NCI-H1105 (cell line): ENCODE results near the gene HIVEP3.
"Not testable (repeated sequence)": the region's sequence is repeated elsewhere in the genome, so short reads cannot be mapped to it uniquely, and the experiment has no call there.

Source experiments
- DNase-seq: peaks from one replicate; lab custom pipeline; 2025; lab: John Stamatoyannopoulos, UW

Gene HIVEP3

GRCh38 chr1:41712695-41713094 is 206.0 kb downstream of the HIVEP3 start:
- no peak for DNase-seq

DNA sequence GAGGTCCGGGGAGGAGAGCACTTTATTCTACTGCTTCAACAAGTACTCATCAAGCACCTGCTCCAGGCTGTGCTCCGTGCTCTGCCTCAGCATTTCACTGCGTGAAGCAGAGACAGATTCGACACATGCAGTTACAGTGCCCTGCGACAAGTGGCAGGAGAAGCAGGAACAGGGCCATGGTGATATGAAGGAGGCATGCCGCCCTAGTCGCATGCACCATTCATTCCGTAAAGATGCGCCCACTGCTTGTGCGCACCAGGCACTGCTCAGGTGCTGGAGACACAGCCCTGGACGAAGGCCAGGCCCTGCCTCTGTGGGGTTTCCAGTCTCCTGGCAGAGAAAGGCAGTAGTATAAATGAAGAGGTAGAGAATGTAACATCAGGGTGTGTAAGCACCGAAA is 206.6 kb downstream of the HIVEP3 start:
- no peak for DNase-seq

- DNase-seq: no peak
Observed at GRCh38 chr1:41711581-41711980, 207.1 kb downstream of the HIVEP3 start.

GRCh38 chr1:41710980-41711379 is 207.7 kb downstream of the HIVEP3 start:
- DNase-seq: no peak

GRCh38 chr1:41709873-41710272 is 208.8 kb downstream of the HIVEP3 start:
- no peak for DNase-seq

DNA sequence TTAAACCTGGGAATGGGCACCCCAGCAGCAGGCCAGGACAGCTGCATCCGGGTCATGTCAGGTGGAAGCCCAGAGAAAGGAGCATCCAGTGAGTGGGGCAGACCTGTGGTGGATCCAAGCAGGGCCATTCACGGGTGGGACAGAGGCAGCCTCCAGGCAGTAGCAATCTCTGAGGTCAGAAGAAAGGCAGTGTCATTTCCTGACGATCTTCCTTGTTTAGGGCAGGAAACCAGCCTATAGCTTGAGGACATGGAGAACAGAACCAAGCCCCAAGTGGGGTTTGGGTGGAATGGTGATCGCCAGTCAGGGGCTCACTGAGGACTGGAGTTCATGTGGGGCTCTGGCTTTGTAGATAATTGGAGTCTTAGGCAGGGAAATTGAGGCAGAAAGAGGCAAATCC is 209.4 kb downstream of the HIVEP3 start:
- DNase-seq: no peak

DNA sequence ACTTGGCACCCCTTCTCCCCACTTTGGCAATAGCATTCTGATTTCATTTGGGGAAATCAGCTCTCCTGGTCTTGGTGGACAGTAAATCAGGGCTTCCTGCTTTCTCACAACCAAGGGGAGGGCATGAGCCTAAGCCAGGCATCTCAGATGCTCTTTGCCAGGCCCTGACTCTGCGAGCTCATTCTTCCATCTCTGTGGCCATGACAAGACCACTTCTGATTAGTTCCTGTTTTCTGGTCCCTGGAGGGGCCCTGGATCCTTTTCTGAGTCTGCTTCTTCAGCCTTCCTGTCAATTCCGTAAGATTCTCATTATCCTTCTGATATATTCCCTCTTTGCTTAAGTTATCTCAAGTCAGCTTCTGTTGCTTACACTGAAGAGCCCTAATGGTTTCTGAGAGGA is 210.4 kb downstream of the HIVEP3 start:
- DNase-seq: no peak

- DNase-seq: no peak
Observed at GRCh38 chr1:41707793-41708192, 210.9 kb downstream of the HIVEP3 start.

DNA sequence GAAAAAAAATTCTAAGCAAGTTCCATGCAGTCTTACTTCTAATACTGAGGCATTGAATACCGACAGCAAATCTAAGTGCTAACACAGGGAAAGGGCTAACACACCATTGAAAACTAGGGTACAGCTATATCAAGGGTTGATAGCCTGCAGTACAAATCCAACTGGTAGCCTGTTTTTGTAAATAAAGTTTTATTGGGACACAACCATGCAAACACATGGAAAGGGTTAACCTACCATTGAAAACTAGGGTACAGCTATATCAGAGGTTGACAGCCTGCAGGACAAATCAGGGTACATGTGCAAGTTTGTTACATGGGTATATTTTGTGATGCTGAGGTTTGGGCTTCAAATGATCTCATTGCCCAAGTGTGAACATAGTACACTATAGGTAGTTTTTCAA is 212.9 kb downstream of the HIVEP3 start:
- no peak for DNase-seq

- no peak for DNase-seq
Observed at GRCh38 chr1:41704196-41704595, 214.5 kb downstream of the HIVEP3 start.

GRCh38 chr1:41702771-41703170 is 216.0 kb downstream of the HIVEP3 start:
- no peak for DNase-seq

- DNase-seq: no peak
Observed at GRCh38 chr1:41700986-41701535, 217.7 kb downstream of the HIVEP3 start.

DNA sequence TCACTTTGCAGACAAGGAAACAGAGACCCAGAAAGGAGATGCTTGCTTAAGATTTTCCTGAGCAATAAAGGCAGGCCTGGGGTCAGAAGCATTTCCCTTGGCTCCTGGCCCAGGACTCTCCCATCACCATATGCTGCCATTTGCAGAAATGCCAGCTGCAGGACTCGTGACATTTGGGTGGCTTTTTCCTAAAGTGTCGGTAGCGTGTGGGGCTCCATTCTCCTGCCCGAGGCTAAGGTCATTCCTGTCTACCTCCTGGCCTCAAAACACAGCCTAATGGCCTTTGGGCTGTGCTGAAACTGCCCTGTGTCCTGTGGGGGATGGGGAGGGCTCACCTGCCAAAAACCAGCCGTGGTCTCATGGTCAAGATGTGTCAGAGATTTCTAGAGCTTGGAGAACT is 218.1 kb downstream of the HIVEP3 start:
- DNase-seq: no peak

DNA sequence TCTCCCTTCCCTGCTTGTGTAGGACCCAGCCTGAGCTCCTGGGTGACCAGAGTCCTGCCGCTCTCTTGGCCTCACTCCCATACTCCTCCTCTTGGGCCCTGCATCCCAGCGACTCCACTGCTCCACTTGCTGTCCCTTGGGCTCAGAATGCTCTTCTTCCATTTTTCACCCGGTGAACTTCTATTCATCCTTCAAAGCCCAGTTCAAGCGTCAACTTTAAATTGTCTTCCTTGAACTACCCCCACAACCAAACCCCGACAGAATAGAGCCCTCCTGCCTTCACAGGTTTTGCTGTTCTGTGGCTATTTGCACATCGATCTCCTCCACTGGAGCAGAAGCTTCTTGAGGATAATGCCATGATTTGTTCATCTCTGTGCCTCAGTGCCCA is 218.9 kb downstream of the HIVEP3 start:
- DNase-seq: no peak

GRCh38 chr1:41698916-41699860 is 219.5 kb downstream of the HIVEP3 start:
- no peak for DNase-seq

DNA sequence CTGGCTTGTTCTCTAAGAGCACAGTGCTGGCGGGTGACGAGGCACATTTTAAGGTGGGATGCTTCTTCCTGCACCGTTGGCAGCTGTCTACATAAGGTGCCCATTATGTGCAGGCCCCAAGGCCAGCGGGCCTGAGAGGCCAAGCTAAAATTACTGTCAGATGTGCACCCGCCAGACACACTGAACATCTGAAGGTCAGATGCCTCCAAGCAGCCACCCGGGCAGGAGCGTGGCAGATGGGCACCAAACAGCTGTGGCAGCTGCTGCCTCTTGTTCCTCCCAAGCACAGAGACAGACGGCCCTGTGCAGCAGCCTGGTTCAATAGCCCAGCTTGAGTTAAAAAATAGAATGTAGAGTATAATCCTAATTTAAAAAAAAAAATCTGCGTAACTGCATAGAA is 222.3 kb downstream of the HIVEP3 start:
- DNase-seq: no peak

DNA sequence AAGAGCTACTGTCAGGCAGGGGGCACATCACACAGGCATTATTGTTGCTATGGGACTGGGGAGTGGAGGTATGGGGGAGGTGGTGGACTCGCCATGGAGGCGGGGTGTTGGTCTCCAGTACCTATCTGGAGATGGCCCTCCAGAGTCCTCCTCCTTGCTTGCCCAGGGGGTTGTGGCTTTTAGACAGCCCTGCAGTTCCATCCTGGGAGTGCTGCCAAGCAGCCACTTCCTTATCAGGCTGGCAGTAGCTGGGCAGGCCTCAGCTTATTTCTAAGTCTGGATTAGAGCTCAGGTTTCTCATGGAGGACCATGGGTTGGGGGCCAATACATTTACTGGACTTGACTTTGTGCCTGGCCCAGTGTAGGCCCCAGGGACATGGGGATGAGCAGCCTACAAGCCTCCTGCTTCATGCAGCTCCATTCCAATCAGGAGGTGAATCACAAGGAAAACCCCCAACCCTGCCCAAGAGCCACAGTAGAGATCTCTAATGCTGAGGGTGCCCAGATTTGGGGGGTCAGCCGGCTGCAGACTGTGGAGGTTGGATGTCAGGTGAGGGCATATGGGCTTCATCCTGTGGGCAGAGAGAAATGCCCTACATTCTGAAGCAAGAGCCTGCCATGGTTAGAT is 223.5 kb downstream of the HIVEP3 start:
- no peak for DNase-seq

GRCh38 chr1:41691966-41692365 is 226.8 kb downstream of the HIVEP3 start:
- not testable (repeated sequence) for DNase-seq

GRCh38 chr1:41691424-41691823 is 227.3 kb downstream of the HIVEP3 start:
- no peak for DNase-seq

DNA sequence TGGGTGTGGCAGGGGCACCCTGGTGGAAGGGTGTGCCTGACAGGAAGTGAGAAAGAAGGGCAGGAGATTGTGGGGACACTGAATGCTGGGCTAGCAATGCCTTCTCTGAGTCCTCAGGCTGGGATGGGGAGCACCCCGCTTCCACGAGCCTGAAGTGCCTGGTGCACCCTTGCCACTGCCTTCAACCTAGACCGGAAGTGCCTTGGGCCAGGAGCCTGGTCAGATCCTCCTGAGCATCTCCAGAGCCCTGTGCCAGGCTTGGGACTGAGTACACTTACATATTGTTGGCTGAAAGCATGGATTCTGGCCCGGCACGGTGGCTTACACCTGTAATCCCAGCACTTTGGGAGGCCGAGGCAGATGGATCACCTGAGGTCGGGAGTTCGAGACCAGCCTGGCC is 228.4 kb downstream of the HIVEP3 start:
- DNase-seq: no peak

DNA sequence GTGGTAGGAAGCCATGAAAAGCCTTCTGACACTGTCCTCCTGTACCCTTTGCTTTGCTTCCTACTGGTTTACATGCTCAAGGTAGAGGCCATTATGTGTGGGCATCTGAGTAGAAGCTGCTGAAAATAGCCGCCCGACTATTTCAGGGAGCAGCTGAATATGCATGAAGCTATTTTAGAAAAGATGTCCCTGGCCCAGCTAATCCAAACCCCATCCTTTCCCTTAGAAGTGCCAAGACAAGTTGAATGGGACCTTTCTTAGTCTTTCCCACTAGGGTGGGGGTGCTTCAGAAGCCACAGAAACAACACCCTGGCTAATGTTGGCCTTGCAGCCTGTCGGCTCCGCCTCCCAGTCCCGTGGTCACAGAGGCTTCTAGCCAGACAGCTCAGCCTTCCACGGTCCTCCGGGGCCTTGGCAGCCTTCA is 229.2 kb downstream of the HIVEP3 start:
- no peak for DNase-seq

DNA sequence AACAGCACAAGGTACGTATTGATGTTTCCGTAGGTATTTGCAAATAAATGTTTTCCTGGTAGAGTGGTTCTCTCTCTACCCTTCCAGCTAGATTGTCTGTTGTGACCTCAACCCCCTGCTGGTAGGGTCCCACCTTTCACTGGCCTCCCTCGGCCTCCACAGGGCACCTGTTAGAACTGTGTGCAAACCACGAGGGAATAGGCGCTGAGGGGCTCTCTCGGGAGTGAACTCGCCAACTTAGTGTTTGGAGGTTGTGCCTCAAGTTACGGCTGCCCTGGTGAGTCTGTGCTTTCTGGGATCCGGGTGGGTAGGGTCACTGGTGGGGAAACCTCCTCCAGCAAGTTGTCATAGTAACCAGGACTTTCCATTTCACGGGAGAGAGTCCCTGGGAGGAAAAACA is 229.6 kb downstream of the HIVEP3 start:
- no peak for DNase-seq

- DNase-seq: no peak
Observed at GRCh38 chr1:41687007-41687406, 231.7 kb downstream of the HIVEP3 start.
